ENCODE data around the gene CNNM2. TPM values are rescaled to one million over a fixed set of nuclear protein-coding genes. Genes with fewer than 3 reads are reported as not detected.
"Not testable (repeated sequence)": the region's sequence is repeated elsewhere in the genome, so short reads cannot be mapped to it uniquely, and the experiment has no call there.

The CNNM2 gene
- total RNA-seq, 1 experiment from 2014 or later, result 16.1 TPM

GRCh38 chr10:102926842-102927241 is 8.7 kb downstream of the CNNM2 start:
- ChIA-PET POLR2A (no interaction called here), CTCF (no interaction called here)
- TF ChIP-seq, protein P1, sequence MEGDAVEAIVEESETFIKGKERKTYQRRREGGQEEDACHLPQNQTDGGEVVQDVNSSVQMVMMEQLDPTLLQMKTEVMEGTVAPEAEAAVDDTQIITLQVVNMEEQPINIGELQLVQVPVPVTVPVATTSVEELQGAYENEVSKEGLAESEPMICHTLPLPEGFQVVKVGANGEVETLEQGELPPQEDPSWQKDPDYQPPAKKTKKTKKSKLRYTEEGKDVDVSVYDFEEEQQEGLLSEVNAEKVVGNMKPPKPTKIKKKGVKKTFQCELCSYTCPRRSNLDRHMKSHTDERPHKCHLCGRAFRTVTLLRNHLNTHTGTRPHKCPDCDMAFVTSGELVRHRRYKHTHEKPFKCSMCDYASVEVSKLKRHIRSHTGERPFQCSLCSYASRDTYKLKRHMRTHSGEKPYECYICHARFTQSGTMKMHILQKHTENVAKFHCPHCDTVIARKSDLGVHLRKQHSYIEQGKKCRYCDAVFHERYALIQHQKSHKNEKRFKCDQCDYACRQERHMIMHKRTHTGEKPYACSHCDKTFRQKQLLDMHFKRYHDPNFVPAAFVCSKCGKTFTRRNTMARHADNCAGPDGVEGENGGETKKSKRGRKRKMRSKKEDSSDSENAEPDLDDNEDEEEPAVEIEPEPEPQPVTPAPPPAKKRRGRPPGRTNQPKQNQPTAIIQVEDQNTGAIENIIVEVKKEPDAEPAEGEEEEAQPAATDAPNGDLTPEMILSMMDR (IDR thresholded peaks at IDR 0.05; ENCODE audit: insufficient read depth in 1 of 2, low read depth in 1 of 2, low read length in 1 of 2, severe bottlenecking in 1 of 2, unreplicated experiment in 1 of 2), result no peak
- no peaks in the 10 kb centered on the region for H3K36me3 ChIP-seq (ENCODE audit: control insufficient read depth, insufficient read depth, low read length)
- no peak overlapping the region for H3K27ac Mint-ChIP-seq (ENCODE audit: unreplicated experiment)
- no peaks in the 10 kb centered on the region for H3K4me1 Mint-ChIP-seq (ENCODE audit: low read depth, unreplicated experiment)
- no peaks in the 10 kb centered on the region for H3K36me3 Mint-ChIP-seq (ENCODE audit: insufficient read depth, unreplicated experiment)
- H3K4me3 Mint-ChIP-seq (ENCODE audit: unreplicated experiment), result no peak overlapping the region
- H3K4me1 ChIP-seq, result no peaks in the 10 kb centered on the region
- H3K9me3 ChIP-seq, result no peaks in the 10 kb centered on the region
- no peaks in the 10 kb centered on the region for H3K27me3 ChIP-seq (replicated peaks; ENCODE audit: control insufficient read depth, insufficient read depth, low read length)
- intact Hi-C loops (cut with micrococcal nuclease; ENCODE audit: unreplicated experiment), result no loop called here
- H3K27me3 Mint-ChIP-seq (ENCODE audit: insufficient read depth, unreplicated experiment), result no peaks in the 10 kb centered on the region
- no TSS peak for BruUV-seq (replicated peaks)
- no peak for DNase-seq
- no peaks in the 10 kb centered on the region for H3K9me3 Mint-ChIP-seq (ENCODE audit: unreplicated experiment)
- no peak overlapping the region for H3K4me3 ChIP-seq (ENCODE audit: low read depth, low read length)

- H3K36me3 ChIP-seq (ENCODE audit: control insufficient read depth, insufficient read depth, low read length), result no peaks in the 10 kb centered on the region
- H3K27me3 ChIP-seq (replicated peaks; ENCODE audit: control insufficient read depth, insufficient read depth, low read length), result no peaks in the 10 kb centered on the region
- H3K4me1 Mint-ChIP-seq (ENCODE audit: low read depth, unreplicated experiment), result no peaks in the 10 kb centered on the region
- H3K36me3 Mint-ChIP-seq (ENCODE audit: insufficient read depth, unreplicated experiment), result no peaks in the 10 kb centered on the region
- H3K9me3 Mint-ChIP-seq (ENCODE audit: unreplicated experiment), result no peaks in the 10 kb centered on the region
- no TSS peak for BruUV-seq (replicated peaks)
- ChIA-PET CTCF (no interaction called here), POLR2A (no interaction called here)
- intact Hi-C loops (cut with micrococcal nuclease; ENCODE audit: unreplicated experiment), result no loop called here
- no peak overlapping the region for H3K4me3 Mint-ChIP-seq (ENCODE audit: unreplicated experiment)
- H3K9me3 ChIP-seq, result no peaks in the 10 kb centered on the region
- H3K27me3 Mint-ChIP-seq (ENCODE audit: insufficient read depth, unreplicated experiment), result no peaks in the 10 kb centered on the region
- TF ChIP-seq, protein P1 (IDR thresholded peaks at IDR 0.05; ENCODE audit: insufficient read depth in 1 of 2, low read depth in 1 of 2, low read length in 1 of 2, severe bottlenecking in 1 of 2, unreplicated experiment in 1 of 2), result no peak
- no peak overlapping the region for H3K4me3 ChIP-seq (ENCODE audit: low read depth, low read length)
- H3K4me1 ChIP-seq, result no peaks in the 10 kb centered on the region
- DNase-seq, result no peak
- no peak overlapping the region for H3K27ac Mint-ChIP-seq (ENCODE audit: unreplicated experiment)
Observed at GRCh38 chr10:102927311-102928010, 9.4 kb downstream of the CNNM2 start.

GRCh38 chr10:102928442-102928841 is 10.3 kb downstream of the CNNM2 start:
- H3K4me1 Mint-ChIP-seq (ENCODE audit: low read depth, unreplicated experiment); BruUV-seq (replicated peaks); intact Hi-C loops (cut with micrococcal nuclease; ENCODE audit: unreplicated experiment); H3K4me3 Mint-ChIP-seq (ENCODE audit: unreplicated experiment); POLR2A ChIA-PET; H3K27me3 ChIP-seq (replicated peaks; ENCODE audit: control insufficient read depth, insufficient read depth, low read length); H3K4me3 ChIP-seq (ENCODE audit: low read depth, low read length); DNase-seq; H3K9me3 ChIP-seq; H3K9me3 Mint-ChIP-seq (ENCODE audit: unreplicated experiment); H3K27ac Mint-ChIP-seq (ENCODE audit: unreplicated experiment); H3K36me3 ChIP-seq (ENCODE audit: control insufficient read depth, insufficient read depth, low read length); H3K27me3 Mint-ChIP-seq (ENCODE audit: insufficient read depth, unreplicated experiment); H3K36me3 Mint-ChIP-seq (ENCODE audit: insufficient read depth, unreplicated experiment); H3K4me1 ChIP-seq; CTCF ChIA-PET: not testable (repeated sequence)

DNA sequence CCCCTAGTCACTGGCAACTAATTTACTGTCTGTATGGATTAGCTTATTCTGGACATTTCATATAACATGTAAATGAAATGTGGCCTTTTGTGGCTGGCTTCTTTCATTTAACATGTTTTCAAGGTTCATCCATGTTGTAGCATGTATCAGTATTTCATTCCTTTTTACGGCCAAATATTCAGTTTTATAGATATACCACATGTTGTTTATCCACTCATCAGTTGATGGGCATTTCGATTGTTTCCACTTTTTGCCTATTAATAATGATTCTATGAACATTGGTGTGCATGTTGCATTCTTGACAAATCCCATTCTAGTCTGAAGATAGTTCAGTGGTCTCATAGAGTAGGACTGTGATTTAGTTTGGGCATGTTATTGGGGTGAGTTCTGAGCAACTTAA is 12.6 kb downstream of the CNNM2 start:
- no peaks in the 10 kb centered on the region for H3K9me3 Mint-ChIP-seq (ENCODE audit: unreplicated experiment)
- H3K4me1 Mint-ChIP-seq (ENCODE audit: low read depth, unreplicated experiment), result no peaks in the 10 kb centered on the region
- Histone ChIP-seq H3K36me3 (ENCODE audit: control insufficient read depth, insufficient read depth, low read length) (no peaks in the 10 kb centered on the region), H3K4me1 (no peaks in the 10 kb centered on the region), H3K9me3 (no peaks in the 10 kb centered on the region), H3K4me3 (ENCODE audit: low read depth, low read length) (no peak overlapping the region), H3K27me3 (replicated peaks; ENCODE audit: control insufficient read depth, insufficient read depth, low read length) (no peaks in the 10 kb centered on the region)
- H3K27ac Mint-ChIP-seq (ENCODE audit: unreplicated experiment), result no peak overlapping the region
- no peaks in the 10 kb centered on the region for H3K27me3 Mint-ChIP-seq (ENCODE audit: insufficient read depth, unreplicated experiment)
- TF ChIP-seq, protein P1 (IDR thresholded peaks at IDR 0.05; ENCODE audit: insufficient read depth in 1 of 2, low read depth in 1 of 2, low read length in 1 of 2, severe bottlenecking in 1 of 2, unreplicated experiment in 1 of 2), result no peak
- ChIA-PET CTCF (no interaction called here), POLR2A (no interaction called here)
- H3K4me3 Mint-ChIP-seq (ENCODE audit: unreplicated experiment), result no peak overlapping the region
- no TSS peak for BruUV-seq (replicated peaks)
- no peaks in the 10 kb centered on the region for H3K36me3 Mint-ChIP-seq (ENCODE audit: insufficient read depth, unreplicated experiment)
- intact Hi-C loops (cut with micrococcal nuclease; ENCODE audit: unreplicated experiment), result no loop called here
- DNase-seq, result no peak
